ENCODE data around the gene ZDHHC3.

ZDHHC3 gene

GRCh38 chr3:44932986-44933944 lies 42.7 kb downstream of the ZDHHC3 start:
- H3K9me3 ChIP-seq (ENCODE audit: control insufficient read depth in 2 of 2, low read length in 2 of 2): no peaks in the 10 kb centered on the region
- no peaks in the 10 kb centered on the region for H3K27me3 ChIP-seq (ENCODE audit: control insufficient read depth in 2 of 2, insufficient read depth in 2 of 2, low read length in 2 of 2)
- no peak overlapping the region for H3K27ac ChIP-seq (ENCODE audit: low read depth in 2 of 2, low read length in 2 of 2)
- no peak overlapping the region for H3K4me3 ChIP-seq (ENCODE audit: low read length in 2 of 2)
- H3K9ac ChIP-seq (ENCODE audit: low read depth in 1 of 2, low read length in 2 of 2): no peak overlapping the region
- no peaks in the 10 kb centered on the region for H3K4me1 ChIP-seq (ENCODE audit: control insufficient read depth in 2 of 2, insufficient read depth in 2 of 2, low read length in 2 of 2)
- peaks cover 45 to 69% of the 10 kb centered on the region in 2 donors for H3K36me3 ChIP-seq (ENCODE audit: control insufficient read depth in 2 of 2, insufficient read depth in 2 of 2, low read length in 2 of 2)

GRCh38 chr3:44932271-44932670 lies 43.7 kb downstream of the ZDHHC3 start:
- Histone ChIP-seq H3K9ac (ENCODE audit: low read depth in 1 of 2, low read length in 2 of 2) (no peak overlapping the region), H3K36me3 (ENCODE audit: control insufficient read depth in 2 of 2, insufficient read depth in 2 of 2, low read length in 2 of 2) (peaks cover 49 to 71% of the 10 kb centered on the region in 2 donors)

GRCh38 chr3:44931791-44932190 lies 44.2 kb downstream of the ZDHHC3 start:
- Histone ChIP-seq H3K27ac (ENCODE audit: low read depth in 2 of 2, low read length in 2 of 2) (no peak overlapping the region), H3K27me3 (ENCODE audit: control insufficient read depth in 2 of 2, insufficient read depth in 2 of 2, low read length in 2 of 2) (no peaks in the 10 kb centered on the region), H3K4me1 (ENCODE audit: control insufficient read depth in 2 of 2, insufficient read depth in 2 of 2, low read length in 2 of 2) (no peaks in the 10 kb centered on the region), H3K4me3 (ENCODE audit: low read length in 2 of 2) (no peak overlapping the region), H3K36me3 (ENCODE audit: control insufficient read depth in 2 of 2, insufficient read depth in 2 of 2, low read length in 2 of 2) (peaks cover 49 to 75% of the 10 kb centered on the region in 2 donors), H3K9ac (ENCODE audit: low read depth in 1 of 2, low read length in 2 of 2) (no peak overlapping the region), H3K9me3 (ENCODE audit: control insufficient read depth in 2 of 2, low read length in 2 of 2) (no peaks in the 10 kb centered on the region)

More at GRCh38 chr3:44932271-44932670, 43.7 kb downstream of the ZDHHC3 start:
- Histone ChIP-seq H3K27me3 (ENCODE audit: control insufficient read depth in 2 of 2, insufficient read depth in 2 of 2, low read length in 2 of 2) (no peaks in the 10 kb centered on the region), H3K9me3 (ENCODE audit: control insufficient read depth in 2 of 2, low read length in 2 of 2) (no peaks in the 10 kb centered on the region), H3K4me1 (ENCODE audit: control insufficient read depth in 2 of 2, insufficient read depth in 2 of 2, low read length in 2 of 2) (no peaks in the 10 kb centered on the region), H3K4me3 (ENCODE audit: low read length in 2 of 2) (no peak overlapping the region), H3K27ac (ENCODE audit: low read depth in 2 of 2, low read length in 2 of 2) (no peak overlapping the region)

GRCh38 chr3:44930911-44931310 lies 45.1 kb downstream of the ZDHHC3 start:
- Histone ChIP-seq H3K9ac (ENCODE audit: low read depth in 1 of 2, low read length in 2 of 2) (no peak overlapping the region), H3K36me3 (ENCODE audit: control insufficient read depth in 2 of 2, insufficient read depth in 2 of 2, low read length in 2 of 2) (peaks cover 50 to 84% of the 10 kb centered on the region in 2 donors), H3K4me3 (ENCODE audit: low read length in 2 of 2) (no peak overlapping the region), H3K4me1 (ENCODE audit: control insufficient read depth in 2 of 2, insufficient read depth in 2 of 2, low read length in 2 of 2) (no peaks in the 10 kb centered on the region), H3K9me3 (ENCODE audit: control insufficient read depth in 2 of 2, low read length in 2 of 2) (no peaks in the 10 kb centered on the region), H3K27me3 (ENCODE audit: control insufficient read depth in 2 of 2, insufficient read depth in 2 of 2, low read length in 2 of 2) (no peaks in the 10 kb centered on the region), H3K27ac (ENCODE audit: low read depth in 2 of 2, low read length in 2 of 2) (no peak overlapping the region)

- no peak overlapping the region for H3K4me3 ChIP-seq (ENCODE audit: low read length in 2 of 2)
- H3K9me3 ChIP-seq (ENCODE audit: control insufficient read depth in 2 of 2, low read length in 2 of 2): no peaks in the 10 kb centered on the region
- no peak overlapping the region for H3K9ac ChIP-seq (ENCODE audit: low read depth in 1 of 2, low read length in 2 of 2)
- H3K4me1 ChIP-seq (ENCODE audit: control insufficient read depth in 2 of 2, insufficient read depth in 2 of 2, low read length in 2 of 2): no peaks in the 10 kb centered on the region
- no peak overlapping the region for H3K27ac ChIP-seq (ENCODE audit: low read depth in 2 of 2, low read length in 2 of 2)
- H3K27me3 ChIP-seq (ENCODE audit: control insufficient read depth in 2 of 2, insufficient read depth in 2 of 2, low read length in 2 of 2): no peaks in the 10 kb centered on the region
- H3K36me3 ChIP-seq (ENCODE audit: control insufficient read depth in 2 of 2, insufficient read depth in 2 of 2, low read length in 2 of 2): peaks cover 50 to 88% of the 10 kb centered on the region in 2 donors
Observed at GRCh38 chr3:44929782-44930181, 46.2 kb downstream of the ZDHHC3 start.

GRCh38 chr3:44927371-44927770 lies 48.6 kb downstream of the ZDHHC3 start:
- Histone ChIP-seq H3K27me3 (ENCODE audit: control insufficient read depth in 2 of 2, insufficient read depth in 2 of 2, low read length in 2 of 2) (no peaks in the 10 kb centered on the region), H3K9ac (ENCODE audit: low read depth in 1 of 2, low read length in 2 of 2) (no peak overlapping the region), H3K9me3 (ENCODE audit: control insufficient read depth in 2 of 2, low read length in 2 of 2) (no peaks in the 10 kb centered on the region), H3K4me1 (ENCODE audit: control insufficient read depth in 2 of 2, insufficient read depth in 2 of 2, low read length in 2 of 2) (no peaks in the 10 kb centered on the region), H3K27ac (ENCODE audit: low read depth in 2 of 2, low read length in 2 of 2) (no peak overlapping the region), H3K4me3 (ENCODE audit: low read length in 2 of 2) (no peak overlapping the region), H3K36me3 (ENCODE audit: control insufficient read depth in 2 of 2, insufficient read depth in 2 of 2, low read length in 2 of 2) (peaks cover 40 to 85% of the 10 kb centered on the region in 2 donors)

- H3K36me3 ChIP-seq (ENCODE audit: control insufficient read depth in 2 of 2, insufficient read depth in 2 of 2, low read length in 2 of 2): peaks cover 40 to 85% of the 10 kb centered on the region in 2 donors
- no peak overlapping the region for H3K4me3 ChIP-seq (ENCODE audit: low read length in 2 of 2)
- no peaks in the 10 kb centered on the region for H3K27me3 ChIP-seq (ENCODE audit: control insufficient read depth in 2 of 2, insufficient read depth in 2 of 2, low read length in 2 of 2)
Observed at GRCh38 chr3:44926921-44927320, 49.1 kb downstream of the ZDHHC3 start.

GRCh38 chr3:44926172-44926571 lies 49.8 kb downstream of the ZDHHC3 start:
- H3K4me3 ChIP-seq (ENCODE audit: low read length in 2 of 2): no peak overlapping the region
- H3K36me3 ChIP-seq (ENCODE audit: control insufficient read depth in 2 of 2, insufficient read depth in 2 of 2, low read length in 2 of 2): peaks cover 40 to 84% of the 10 kb centered on the region in 2 donors
- H3K4me1 ChIP-seq (ENCODE audit: control insufficient read depth in 2 of 2, insufficient read depth in 2 of 2, low read length in 2 of 2): no peaks in the 10 kb centered on the region
- H3K27ac ChIP-seq (ENCODE audit: low read depth in 2 of 2, low read length in 2 of 2): no peak overlapping the region
- H3K27me3 ChIP-seq (ENCODE audit: control insufficient read depth in 2 of 2, insufficient read depth in 2 of 2, low read length in 2 of 2): no peaks in the 10 kb centered on the region
- no peaks in the 10 kb centered on the region for H3K9me3 ChIP-seq (ENCODE audit: control insufficient read depth in 2 of 2, low read length in 2 of 2)
- no peak overlapping the region for H3K9ac ChIP-seq (ENCODE audit: low read depth in 1 of 2, low read length in 2 of 2)

More at GRCh38 chr3:44926921-44927320, 49.1 kb downstream of the ZDHHC3 start:
- Histone ChIP-seq H3K4me1 (ENCODE audit: control insufficient read depth in 2 of 2, insufficient read depth in 2 of 2, low read length in 2 of 2) (no peaks in the 10 kb centered on the region), H3K9ac (ENCODE audit: low read depth in 1 of 2, low read length in 2 of 2) (no peak overlapping the region), H3K9me3 (ENCODE audit: control insufficient read depth in 2 of 2, low read length in 2 of 2) (no peaks in the 10 kb centered on the region), H3K27ac (ENCODE audit: low read depth in 2 of 2, low read length in 2 of 2) (no peak overlapping the region)

- peaks cover 37 to 81% of the 10 kb centered on the region in 2 donors for H3K36me3 ChIP-seq (ENCODE audit: control insufficient read depth in 2 of 2, insufficient read depth in 2 of 2, low read length in 2 of 2)
- H3K4me3 ChIP-seq (ENCODE audit: low read length in 2 of 2): no peak overlapping the region
- no peak overlapping the region for H3K27ac ChIP-seq (ENCODE audit: low read depth in 2 of 2, low read length in 2 of 2)
- no peaks in the 10 kb centered on the region for H3K4me1 ChIP-seq (ENCODE audit: control insufficient read depth in 2 of 2, insufficient read depth in 2 of 2, low read length in 2 of 2)
- no peak overlapping the region for H3K9ac ChIP-seq (ENCODE audit: low read depth in 1 of 2, low read length in 2 of 2)
- no peaks in the 10 kb centered on the region for H3K9me3 ChIP-seq (ENCODE audit: control insufficient read depth in 2 of 2, low read length in 2 of 2)
- no peaks in the 10 kb centered on the region for H3K27me3 ChIP-seq (ENCODE audit: control insufficient read depth in 2 of 2, insufficient read depth in 2 of 2, low read length in 2 of 2)
Observed at GRCh38 chr3:44924457-44925084, 51.4 kb downstream of the ZDHHC3 start.

All from mucosa of rectum (tissue), 2 donors.